Stimulated activated CD4-positive, alpha-beta T cell treated with anti-CD3 and anti-CD28 coated beads, TNF-alpha, amount 100 ng/mL, for 4 hours (primary cell): ENCODE measurements around the gene NPHP4.

Experiments used
- DNase-seq, 3 experiments: peaks; one replicate each; pipeline ENCODE4 v3.0.0-alpha.2; 2020; ENCODE audit warnings: low read depth in 3 of 3

The NPHP4 gene

GRCh38 chr1:5950201-5950895 is 41.9 kb downstream of the NPHP4 start:
- no peak for DNase-seq

GRCh38 chr1:5949761-5950100 is 42.5 kb downstream of the NPHP4 start:
- no peak for DNase-seq

GRCh38 chr1:5949085-5949760 is 43.0 kb downstream of the NPHP4 start:
- DNase-seq = no peak

DNA sequence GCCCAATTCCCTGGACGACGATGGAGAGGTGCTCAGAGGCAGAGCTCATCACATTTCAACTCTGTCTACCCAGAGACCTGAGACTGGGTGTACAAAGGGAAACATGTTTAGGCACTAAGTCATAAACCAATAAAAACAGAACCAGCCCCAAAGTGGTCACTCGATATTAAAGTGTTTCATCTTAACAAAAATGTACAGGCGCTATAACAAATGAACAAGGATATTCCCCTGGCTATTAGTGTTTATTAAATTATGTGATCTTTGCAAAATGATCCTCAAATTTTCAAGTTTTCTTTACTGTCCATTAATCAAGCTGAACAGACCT is 43.6 kb downstream of the NPHP4 start:
- no peak for DNase-seq

GRCh38 chr1:5947978-5948680 is 44.1 kb downstream of the NPHP4 start:
- DNase-seq = no peak

- no peak for DNase-seq
Observed at GRCh38 chr1:5947071-5947821, 45.0 kb downstream of the NPHP4 start.

GRCh38 chr1:5945445-5945844 is 46.8 kb downstream of the NPHP4 start:
- no peak for DNase-seq

DNA sequence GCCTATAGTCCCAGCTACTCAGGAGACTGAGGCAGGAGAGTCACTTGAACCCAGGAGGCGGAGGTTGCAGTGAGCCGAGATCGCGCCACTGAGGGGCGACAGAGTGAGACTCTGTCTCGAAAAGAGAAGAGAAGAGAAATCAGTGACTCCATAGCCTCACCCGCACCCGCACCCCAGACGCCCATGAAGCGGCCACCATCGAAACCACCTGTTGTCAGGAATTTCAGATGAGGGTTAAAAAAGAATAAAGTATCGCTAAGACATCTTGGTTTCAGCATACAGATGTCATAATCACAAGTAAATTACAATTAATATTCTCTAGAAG is 47.4 kb downstream of the NPHP4 start:
- DNase-seq = no peak

GRCh38 chr1:5944154-5944842 is 47.9 kb downstream of the NPHP4 start:
- DNase-seq = no peak

GRCh38 chr1:5943343-5944124 is 48.7 kb downstream of the NPHP4 start:
- DNase-seq = no peak

DNA sequence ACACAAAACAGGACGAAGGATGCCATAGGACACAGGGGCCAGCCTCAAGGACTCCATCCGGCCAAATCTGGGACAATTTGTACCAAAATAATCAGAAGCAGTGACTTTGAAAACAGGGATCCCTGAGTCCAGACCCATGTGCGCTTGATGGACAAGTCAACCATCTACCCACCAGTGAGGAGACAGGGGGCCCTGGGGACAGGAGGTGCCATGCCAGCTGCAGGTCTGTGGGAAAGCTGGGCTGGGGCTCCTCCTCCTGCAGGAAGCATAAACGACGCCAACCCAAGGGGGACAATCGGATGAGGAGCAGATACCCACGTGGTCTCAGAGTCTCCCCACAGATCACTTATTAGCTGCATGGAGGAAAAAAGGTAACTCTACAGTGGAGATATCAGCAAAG is 50.6 kb downstream of the NPHP4 start:
- DNase-seq = no peak

DNA sequence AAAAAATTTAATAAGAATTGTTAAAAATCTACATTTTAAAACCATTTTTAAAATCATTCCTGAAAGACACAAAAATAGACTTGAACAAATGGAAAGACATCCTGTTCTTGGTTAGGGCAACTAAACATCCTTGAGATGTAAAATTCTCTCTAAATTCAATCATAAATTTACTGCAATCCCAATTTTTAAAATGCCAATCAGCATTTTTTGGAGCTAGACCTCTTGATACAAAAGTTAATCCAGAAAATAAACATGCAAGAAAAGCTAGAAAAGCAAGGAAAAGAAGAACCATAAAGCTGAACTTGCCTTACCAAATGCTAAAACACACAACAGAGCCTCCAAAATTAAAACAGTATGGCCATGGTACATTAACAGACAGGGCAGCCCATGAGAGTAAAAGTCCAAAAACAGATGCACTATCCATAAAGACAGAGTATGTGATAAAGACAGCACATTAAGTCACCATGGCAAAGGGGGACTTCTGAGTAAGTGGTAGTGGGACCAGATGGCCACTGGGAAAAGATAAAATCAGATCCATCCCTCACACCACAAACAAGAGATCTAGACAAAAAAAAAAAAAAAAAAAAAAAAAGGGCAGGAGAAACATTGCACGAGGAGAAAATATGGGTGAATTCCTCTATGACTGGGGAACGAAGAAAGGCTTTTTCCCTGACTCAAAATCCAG is 51.4 kb downstream of the NPHP4 start:
- DNase-seq = no peak

GRCh38 chr1:5939271-5940170 is 52.7 kb downstream of the NPHP4 start:
- DNase-seq = no peak

DNA sequence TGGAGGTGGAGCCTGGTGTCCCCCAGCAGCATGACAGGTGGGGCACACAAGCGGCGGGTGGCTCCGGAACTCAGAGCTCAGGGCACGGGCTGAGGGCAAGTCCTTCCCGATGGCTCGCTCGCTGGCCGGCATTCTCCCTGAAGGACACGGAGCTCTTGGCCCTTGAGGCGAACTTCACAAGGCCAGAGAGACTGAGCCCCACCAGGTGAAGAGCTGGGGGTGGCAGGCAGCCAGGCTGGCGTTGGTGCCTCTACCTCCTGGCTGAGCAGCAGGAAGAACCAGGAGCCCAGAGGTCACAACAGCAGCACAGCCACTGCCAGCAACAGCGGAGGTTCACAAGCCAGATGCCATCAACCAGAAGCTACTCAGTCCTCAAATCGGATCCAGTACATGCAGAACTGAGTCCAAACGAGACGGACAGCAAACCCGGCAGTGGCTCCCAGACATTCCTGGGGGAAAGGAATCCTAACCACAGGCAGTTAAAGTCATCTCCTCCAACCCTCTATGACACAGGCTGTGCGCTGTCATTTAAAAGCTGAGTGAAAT is 54.1 kb downstream of the NPHP4 start:
- no peak for DNase-seq

DNA sequence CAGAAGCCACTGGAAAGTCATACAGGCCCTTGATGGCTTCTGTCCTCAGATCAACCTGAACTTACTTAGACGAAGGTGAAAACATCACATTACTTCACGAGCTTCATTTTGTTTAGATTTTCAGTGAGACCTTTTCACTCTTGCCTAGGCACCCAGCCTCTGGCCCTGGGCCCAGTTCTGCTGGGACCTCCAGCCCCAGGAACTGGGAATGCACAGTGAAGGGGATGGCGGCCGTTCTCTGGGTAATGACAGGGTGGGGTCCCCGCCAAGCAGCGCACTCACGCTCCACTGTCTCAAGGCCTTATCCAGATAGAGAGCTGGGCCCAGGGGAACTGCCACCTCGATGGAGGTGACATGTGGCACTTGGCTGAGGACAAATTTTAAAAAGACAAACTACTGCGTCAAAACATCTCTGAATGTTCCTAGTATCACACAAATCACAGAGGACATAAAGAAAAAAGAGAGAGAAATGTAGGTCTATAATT is 54.8 kb downstream of the NPHP4 start:
- DNase-seq = no peak

DNA sequence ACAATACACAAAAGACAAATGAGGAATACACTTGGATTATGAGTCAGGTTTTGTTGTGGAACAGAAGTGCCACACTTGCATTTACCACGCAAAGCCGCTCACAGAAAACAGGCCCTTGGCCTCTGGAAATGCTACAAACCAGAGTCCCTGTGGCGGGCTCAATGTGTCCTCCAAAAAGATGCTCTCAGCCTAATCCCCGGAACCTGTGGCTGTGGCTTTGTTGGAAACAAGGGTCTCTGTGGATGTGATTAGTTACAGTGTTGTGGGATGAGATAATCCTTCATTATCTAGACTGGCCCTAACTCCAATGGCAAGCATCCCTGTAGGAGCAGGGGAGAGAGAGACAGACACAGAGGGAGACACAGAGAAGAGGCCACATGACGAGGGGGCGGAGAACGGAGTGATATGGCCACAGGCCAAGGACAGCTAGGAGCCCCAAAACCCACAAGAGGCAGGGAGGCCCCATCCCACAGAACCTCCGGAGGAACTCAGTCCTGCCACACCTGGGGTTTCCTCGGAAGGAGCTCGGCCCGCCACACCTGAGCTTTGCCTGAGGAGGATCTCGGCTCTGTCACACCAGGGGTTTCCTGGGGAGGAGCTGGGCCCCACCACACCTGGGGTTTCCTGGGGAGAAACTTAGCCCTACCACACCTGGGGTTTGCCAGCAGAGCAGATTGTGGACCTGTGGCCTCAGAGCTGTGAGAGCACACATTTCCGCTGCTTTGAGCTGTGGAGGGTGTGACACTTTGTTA is 55.4 kb downstream of the NPHP4 start:
- no peak for DNase-seq

DNA sequence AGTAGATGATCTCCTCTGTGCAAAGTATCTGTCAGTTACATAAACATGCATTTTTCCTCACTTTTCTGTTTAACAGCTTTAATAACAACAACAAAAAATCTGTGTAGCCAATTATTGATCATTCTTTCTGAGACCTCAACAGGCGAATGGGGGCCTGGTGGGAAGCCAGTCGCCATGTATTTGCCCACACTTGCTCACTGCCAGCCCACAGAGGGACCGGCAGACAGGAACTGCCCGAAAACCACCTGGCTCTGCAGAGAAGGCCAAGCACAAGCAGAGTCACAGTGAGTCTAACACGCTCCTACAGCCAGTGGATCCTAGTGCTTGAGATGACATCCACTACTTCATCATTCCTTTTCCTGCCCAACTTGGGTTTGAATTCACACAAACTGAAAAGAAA is 56.1 kb downstream of the NPHP4 start:
- DNase-seq = no peak

- no peak for DNase-seq
Observed at GRCh38 chr1:5935026-5935425, 57.2 kb downstream of the NPHP4 start.
